ENCODE measurements around the gene SLC16A3.
"Not testable (repeated sequence)": the region's sequence is repeated elsewhere in the genome, so short reads cannot be mapped to it uniquely, and the experiment has no call there.

Gene SLC16A3

DNA sequence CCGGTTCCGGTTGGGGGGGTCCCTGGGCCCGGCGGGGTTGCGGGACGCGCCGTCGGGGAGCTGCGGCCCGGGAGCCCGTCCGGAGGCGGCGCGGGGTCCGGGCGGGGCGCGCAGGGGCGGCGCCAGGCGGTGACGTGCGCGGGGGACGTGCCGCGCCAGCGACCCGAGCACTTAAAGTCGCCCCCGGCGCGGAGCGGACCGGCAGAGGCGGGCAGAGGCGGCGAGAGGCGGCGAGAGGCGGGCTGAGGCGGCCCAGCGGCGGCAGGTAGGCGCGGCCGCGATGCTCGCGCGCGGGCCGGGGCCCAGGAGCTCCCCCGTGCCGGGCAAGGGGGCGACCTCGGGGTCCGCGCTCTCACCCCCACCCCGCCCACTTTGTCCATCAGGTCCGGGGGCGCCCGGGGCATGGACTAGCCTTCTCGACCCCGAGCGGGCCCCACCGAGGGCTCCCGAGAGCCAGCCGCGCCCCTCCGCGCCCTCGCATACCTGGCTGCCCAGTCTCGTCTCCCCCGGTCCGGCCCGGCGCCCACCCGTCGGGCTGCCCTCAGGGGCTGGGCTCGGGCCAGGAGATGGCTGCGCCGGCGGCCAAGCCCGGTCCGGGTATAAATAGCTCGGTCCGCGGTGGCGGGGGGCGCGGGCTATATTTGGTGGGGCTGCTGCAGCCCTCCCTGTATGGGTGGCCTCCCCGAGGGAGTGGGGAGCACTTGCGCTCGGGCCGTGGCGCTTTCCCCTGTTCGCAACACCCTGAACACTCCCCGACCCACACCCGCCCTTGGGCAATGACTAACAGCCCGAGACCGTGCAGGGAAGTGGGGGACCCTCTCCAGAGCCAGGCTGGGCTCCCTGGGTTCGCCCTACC is at the start of gene SLC16A3:
Gene SLC16A3, plus strand, starts transcription at position 201 of the 856 bp plus-strand sequence. CDS start 6,967 bp downstream, outside the sequence.
- peak; percentile 60 for DNase-seq (ENCODE audit: low spot score)

DNA sequence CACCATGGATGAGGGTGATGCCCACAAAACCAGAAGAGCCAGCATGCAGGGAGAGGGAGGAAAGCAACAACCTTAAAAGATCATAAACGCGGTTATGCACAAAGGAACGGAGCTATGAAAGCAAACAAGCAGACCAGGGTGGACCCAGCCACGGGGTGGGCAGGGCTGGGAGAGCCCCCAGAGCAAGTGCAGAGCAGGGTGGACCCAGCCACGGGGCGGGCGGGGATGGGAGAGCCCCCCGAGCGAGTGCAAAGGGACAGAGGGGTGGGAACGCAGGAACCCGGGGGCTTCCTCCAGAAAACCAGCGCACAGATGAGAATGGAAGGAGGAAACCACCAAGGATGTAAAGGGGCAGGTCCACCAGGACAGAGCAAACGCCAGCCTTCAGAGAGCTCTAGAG is 49.4 kb upstream of the SLC16A3 start:
- DNase-seq (ENCODE audit: low spot score) = no peak

DNA sequence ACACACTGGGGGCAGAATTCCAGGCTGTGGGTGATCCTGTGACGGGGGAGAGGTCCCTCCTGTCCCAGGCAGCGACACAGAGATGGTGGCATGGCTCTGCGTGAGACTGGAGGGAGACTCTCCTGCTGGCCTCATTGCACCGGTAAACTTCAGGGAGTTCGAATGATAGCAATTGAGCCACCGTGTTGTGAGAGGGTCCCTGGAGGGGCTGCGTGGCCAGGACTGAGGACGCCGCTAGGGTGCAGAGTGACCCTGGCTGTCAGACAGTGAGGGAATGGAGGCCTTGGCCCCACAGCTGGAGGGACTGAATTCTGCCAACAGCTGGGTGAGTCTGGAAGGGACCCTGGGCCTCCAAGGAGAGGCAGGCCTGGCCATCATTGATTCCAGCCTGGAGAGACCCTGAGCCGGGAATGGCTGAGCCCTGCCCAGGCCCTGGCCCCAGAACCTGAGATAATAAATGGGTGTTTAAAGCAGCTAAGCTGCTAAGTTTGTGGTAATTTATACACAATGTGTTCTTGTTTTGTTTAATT is 48.8 kb upstream of the SLC16A3 start:
- no peak for DNase-seq (ENCODE audit: low spot score)

DNA sequence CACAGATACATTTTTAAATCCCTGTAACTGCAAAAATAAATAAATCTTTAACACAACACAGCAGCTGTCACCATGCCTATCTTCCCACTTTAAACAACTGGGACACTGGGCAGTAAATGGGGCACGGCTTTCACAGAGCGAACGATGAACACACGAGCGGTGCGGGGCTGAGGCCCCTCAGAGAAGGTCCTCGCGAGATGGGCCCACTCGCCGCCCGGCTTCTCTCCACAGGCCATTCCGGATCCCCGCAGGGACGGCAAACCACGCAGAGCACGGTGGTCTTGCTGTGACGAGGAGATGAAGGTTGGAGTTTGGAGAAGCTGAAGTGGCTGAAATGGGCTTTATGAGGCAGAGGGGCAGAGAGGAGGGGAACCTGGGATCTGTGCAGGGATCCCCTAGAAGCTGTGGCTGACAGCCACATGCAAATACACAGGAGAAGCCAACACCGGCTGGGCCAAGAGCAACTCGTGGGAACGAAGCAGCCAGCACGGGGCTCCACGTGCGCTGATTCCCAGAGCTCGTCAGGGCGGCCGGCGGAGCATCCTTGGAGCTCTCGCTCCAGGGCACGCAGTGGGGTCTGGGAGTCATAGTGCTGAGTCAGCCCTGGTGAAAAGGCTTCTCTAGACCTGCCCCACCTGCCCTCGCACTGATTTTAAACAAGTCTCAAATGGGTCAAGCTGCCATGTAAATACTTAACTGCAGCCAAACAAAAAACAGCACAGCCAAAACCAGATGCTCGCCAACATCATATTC is 47.9 kb upstream of the SLC16A3 start:
- no peak for DNase-seq (ENCODE audit: low spot score)

DNA sequence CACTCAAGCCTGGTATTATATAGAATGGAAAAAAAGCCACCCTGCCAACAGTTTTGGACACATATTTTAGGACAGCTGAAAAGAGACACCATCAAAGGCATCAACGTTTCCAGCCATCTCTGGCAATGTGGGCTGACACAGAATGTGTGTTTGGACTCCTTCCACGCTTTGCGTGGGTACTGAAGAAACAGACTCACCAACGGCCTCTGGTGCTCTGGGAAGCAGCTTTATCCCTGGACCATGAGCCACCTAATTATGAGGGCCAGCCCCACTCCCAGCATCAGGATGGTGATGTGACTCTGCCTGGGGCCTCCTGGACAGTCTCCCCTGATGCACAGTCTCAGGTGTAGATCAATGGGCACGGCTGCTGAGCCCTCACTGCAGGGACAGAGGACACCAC is 44.1 kb upstream of the SLC16A3 start:
- DNase-seq (ENCODE audit: low spot score) = no peak

DNA sequence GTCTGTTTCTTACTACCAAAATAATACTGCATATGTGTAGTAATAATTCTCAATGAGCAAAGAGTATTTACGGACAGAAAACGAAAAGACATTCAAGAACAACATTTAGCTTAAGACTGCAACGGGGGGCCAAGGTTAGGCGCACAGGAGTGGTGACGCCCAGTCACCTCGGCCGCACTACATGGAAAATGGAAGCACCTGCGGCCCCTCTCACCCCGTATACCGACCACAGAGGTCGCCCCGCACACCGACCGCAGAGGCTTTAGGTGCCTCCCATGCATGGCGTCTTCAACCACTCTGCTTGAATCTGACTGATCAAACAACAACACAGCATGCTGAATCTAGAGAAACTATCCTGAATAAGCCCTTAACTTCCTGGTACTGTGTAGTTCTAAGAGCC is 42.6 kb upstream of the SLC16A3 start:
- DNase-seq (ENCODE audit: low spot score) = no peak

DNA sequence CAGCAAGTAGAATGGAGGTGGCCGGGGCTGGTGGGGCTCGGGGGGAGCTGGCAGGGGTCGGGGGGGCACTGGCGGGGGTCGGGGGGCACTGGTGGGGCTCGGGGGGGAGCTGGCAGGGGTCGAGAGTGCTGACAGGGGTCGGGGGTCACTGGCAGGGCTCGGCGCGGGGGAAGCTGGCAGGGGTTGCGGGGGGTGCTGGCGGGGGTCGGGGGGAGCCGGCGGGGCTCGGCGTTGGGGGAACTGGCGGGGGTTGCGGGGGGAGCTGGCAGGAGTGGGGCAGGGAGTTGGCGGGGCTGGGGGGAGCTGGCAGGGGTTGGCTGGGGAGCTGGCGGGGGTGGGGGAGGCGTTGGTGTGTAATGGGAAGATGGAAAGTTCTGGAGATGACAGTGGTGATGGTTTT is 41.3 kb upstream of the SLC16A3 start:
- no peak for DNase-seq (ENCODE audit: low spot score)

DNA sequence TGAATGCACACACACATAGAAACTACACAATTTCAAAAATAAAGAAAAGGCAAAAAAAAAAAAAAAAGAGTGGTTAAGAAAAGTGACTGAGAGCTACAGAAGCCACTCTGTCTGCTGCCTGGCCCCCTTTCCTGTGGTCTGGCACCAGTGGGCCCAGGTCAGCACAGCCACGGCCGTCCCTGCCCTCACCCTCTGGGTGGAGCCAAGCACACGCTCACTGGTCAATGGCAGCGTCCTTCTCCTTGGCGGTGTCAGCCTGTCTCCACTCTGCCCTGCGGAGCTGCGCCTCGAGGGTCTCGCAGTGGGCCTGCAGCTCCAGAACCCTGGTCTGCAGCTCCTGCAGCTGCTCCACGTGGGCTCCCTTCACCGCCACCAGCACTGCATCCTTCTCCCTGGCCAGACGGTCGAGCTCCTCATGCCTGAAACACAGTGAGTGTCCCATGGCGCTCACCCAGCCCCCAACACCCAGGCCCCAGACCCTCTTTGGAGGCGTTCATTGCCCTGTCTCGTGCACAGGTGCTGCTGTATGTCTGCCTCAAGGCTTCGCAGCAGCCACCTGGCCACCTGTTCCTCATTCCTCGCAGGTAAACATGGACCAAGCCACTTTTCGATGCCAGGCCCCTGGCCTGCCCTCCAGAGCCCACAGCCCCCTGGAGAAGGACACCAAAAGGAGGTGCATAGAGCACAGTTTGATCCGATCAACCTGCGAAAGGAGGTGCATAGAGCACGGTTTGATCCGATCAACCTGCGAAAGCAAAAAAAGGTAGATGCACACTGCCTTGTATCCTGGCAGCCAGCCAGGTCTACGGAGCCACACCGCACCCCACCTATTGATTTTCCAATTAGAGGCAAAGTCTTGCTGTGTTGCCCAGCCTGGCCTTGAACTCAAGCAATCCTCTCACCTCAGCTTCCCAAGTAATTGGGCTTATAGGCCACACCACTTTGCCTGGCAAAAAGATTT is 40.6 kb upstream of the SLC16A3 start:
- no peak for DNase-seq (ENCODE audit: low spot score)

DNA sequence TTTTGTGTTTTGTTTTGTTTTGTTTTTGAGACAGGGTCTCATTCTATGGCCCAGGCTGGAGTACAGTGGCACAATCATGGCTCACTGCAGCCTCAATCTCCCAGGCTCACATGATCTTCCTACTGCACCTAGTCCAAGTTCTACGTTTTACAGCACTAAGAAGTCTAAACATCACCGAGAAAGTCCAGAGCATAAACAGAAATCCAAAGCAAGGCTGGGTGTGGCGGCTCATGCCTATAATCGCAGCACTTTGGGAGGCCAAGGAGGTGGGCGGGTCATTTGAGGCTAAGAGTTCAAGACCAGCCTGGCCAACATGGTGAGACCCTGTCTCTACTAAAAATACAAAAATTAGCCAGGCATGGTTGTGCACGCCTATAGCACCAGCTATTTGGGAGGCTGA is 35.8 kb upstream of the SLC16A3 start:
- DNase-seq (ENCODE audit: low spot score) = not testable (repeated sequence)

DNA sequence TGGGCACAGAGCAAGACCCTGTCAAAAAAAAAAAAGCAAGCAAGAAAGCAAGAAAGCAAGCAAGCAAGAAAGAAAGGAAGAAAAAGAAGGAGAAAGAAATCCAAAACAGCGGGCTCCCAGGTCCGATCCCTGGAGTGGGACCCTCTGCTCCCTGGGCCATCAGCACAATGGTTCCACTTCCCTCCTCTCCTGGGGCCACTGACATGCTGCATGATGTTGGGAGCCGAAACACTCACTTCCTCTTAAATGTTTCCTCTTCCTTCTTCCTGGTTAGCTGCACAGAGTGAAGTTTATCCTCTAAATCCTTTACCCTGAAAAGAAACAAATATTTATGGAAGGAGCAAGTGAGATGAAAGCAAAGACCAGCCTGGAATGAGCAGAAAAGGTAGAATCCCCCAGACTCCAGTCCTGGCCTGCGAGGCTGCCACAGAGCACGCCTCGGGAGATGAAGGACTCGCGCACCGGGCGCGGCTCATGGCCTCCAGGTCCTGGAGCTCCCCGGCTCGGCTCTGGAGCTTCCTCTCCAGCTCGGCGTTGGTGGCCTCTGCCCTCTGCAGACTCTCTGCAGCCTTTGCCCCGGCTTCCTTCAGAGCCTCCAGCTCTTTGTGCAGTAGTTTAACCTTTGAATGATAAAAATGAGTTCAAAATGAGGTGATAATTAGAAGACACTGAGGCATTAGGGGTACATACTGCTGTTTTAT is 35.2 kb upstream of the SLC16A3 start:
- no peak for DNase-seq (ENCODE audit: low spot score)

DNA sequence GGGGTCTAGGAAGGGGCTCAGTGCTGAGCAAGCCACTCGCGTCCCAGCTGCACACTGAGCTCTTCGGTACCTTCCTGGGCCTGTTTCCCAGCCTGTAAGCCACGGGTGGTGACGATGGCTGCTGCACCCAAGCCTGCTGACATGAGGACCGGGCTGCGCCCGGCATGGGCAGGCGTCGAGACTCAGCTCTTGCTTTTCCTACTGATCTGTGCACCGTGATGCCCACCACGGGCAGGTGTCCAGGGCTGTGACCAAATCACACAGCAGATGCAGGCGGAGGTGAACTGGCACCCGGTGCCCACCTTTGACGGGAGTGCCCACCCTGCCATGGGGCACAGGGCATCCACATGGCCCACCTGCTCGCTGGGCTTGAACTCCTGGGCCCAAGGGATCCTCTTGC is 34.1 kb upstream of the SLC16A3 start:
- DNase-seq (ENCODE audit: low spot score) = no peak

DNA sequence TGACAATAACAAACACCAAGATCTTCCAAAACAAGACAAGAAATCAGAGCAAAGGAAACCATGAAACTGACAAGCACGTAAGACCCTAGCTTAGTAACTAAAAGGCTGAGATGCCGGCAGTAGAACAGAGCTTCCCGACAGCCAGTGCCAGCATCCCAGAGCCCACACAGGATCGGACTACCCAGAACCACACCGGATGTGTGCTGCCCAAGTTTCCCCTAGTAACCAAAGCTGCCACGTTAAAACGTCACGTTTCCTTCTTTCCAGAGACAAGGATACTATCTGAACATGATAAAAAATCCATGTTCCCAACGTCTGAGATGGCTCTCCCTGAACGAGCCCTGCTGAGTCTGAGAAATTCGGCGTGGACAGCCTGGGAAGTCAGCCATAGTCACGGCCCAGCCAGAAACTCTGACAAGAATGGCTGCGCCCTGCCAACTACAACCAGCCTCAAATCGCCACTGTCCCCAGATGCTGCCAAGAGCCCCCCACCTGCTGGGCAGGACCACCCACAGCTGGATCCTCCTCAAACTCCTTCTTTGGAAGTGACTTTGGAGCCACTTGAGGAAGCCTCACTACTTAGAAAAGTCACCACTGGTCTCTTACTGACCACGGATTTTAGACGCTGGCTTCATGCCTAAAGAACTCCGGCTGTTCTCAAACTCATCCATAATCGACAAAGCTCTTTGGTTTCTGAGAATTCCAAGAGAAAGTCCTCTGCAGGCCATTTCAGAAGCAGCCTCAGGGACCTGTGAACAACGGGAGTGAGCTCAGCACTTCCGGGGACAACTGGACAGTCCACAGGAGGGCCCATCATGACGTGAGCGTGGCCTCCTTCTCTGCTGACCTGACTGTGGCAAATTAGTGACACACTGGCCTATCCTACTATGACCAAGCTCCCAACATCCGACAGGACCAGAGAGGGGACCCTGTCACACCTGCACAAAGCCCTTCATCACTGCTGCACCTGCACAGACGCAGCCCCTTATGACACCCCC is 32.9 kb upstream of the SLC16A3 start:
- no peak for DNase-seq (ENCODE audit: low spot score)

DNA sequence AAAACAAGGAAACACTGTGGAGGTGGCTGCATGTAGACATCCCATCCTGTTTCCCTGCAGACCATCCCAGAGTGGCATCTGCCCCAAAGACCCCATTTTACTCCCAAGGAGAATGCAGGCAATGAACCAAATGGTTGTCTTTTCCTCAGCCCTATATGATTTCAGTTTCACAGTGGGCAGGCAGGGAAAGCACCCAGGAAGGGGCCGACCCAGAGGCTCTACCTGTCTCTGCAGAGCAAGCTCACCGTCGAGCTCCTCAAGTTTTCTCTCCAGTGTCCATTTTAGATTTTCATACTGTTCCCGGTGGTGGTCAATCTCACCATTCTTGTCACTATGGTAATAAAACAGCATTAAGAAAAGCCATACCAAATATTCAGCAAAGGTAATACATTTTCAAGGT is 30.8 kb upstream of the SLC16A3 start:
- DNase-seq (ENCODE audit: low spot score) = no peak

DNA sequence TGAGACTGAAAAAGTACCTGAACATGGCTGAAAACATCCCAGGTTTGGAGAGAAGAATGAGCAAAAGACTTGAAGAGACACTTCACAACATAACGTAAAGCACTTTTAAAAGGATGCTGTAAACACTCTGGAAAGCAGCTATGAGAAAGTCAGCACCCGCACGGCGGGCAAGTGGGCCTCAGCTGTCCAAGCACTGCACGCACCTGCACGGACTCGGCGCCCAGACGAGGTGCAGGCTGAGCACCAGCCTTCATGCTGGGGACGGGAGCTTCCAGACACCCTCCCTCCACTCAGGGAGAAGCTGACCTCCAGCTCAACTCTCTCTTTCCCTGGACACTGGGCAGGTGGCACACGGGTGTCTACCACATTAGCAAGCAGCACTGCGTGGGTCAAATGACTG is 29.3 kb upstream of the SLC16A3 start:
- DNase-seq (ENCODE audit: low spot score) = no peak

DNA sequence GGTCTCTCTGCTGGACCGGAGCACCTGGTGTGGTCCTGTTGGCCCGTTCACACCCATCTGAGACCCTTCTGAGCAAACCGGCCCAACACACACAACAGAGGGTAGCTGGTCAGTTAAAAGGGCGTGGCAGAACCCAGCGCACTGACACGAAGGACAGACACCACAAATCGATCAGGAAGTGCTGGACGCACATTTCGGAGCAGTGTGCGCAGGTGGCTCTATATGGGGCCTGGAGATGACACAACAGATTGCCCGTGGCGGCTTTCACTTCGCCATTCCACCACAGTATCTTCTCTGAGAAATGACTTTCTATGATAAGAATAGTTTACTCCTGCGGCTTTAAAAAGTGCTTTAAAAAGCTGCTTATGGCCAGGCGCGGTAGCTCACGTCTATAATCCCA is 28.7 kb upstream of the SLC16A3 start:
- no peak for DNase-seq (ENCODE audit: low spot score)

DNA sequence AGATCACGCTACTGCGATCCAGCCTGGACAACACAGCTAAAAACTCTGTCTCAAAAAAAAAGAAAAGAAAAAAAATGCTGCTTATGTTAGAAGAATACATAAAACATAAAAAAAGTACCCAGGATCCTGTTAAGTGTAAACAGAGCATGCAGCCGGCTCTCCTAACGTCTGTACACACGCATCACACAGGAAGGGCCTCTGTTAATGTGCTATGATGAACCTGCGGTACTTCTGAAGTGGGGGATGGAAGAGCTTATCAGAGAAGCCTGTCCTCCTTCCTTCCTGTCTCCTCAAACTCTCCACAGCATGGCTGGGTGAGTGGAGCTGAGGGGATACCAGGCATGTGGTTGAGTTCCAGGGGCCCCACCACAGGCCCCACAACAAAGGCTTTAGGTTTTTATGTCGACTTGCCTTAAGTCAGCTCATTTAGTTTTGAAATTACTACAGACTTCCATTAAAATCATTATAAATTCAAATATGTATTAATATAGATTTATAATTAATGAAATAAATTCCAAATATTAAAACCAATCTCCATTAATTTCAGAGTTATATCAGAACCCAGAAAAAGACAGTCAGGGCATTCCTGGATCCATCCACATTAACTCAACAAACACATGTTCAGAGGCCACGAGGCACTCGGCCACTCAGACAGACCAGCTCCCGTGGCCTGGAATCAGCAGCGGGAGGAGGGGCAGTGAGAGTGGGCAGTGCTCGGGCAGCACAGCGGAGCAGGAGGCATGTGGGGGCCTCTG is 27.9 kb upstream of the SLC16A3 start:
- DNase-seq (ENCODE audit: low spot score) = peak; percentile 73

DNA sequence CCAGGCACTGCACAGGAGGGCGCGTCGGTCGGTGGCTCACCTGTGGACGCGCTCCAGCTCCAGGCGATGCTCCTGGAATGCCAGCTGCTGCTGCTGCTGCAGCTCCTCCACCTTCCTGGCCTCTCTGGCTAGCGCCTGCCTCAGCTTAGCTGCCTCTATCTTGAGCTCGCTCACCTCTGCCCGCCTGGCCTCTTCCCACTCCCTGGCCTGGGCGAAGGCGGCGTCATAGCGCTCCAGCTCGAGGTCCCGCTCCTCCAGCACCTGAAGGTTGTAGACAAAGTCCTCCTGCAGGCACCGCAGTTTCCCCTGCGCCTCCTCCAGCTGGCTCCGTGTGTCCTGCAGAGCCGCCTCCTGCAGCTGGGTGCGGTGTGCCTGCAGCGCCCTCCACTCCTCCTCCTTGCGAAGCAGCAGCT is 27.3 kb upstream of the SLC16A3 start:
- DNase-seq (ENCODE audit: low spot score) = no peak

DNA sequence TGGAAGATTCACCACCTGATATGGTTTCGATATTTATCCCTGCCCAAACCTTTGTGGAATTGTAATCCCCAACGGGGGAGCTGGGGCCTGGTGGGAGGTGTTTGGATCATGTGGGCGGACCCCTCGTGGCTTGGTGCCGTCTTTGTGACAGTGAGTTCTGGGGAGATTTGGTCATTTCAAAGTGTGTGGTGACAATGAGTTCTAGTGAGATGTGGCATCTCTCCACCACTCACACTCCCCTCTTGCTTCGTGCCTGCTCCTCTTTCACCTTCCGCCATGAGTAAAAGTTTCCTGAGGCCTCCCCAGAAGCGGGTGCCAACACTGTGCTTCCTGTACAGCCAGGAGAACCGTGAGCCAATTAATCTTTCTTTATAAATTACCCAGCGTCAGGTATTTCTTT is 25.9 kb upstream of the SLC16A3 start:
- DNase-seq (ENCODE audit: low spot score) = no peak

DNA sequence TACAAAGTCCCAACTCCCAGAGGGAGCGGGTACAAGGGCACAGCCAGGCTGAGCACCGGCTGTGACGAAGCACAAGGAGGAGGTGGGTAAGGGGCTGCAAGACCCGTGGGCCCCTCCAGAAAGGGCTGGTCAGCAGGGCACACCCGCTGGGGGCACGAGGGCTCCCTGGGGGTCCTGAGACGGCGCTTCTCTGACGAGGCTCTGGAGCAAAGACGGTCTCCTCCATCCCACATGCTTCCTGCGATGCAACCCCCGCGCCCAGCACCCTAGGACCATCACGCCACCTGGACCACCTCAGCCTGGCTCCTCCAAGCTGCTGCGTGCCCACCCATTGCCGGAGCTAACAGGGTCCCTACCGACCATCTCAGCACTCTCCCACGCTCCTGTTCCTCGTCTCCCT is 24.9 kb upstream of the SLC16A3 start:
- DNase-seq (ENCODE audit: low spot score) = no peak
